ENCODE data around the gene ATG5.
A peak's percentile ranks its signal among the peaks of the same experiment; 100 is the strongest.

Gene ATG5

DNA sequence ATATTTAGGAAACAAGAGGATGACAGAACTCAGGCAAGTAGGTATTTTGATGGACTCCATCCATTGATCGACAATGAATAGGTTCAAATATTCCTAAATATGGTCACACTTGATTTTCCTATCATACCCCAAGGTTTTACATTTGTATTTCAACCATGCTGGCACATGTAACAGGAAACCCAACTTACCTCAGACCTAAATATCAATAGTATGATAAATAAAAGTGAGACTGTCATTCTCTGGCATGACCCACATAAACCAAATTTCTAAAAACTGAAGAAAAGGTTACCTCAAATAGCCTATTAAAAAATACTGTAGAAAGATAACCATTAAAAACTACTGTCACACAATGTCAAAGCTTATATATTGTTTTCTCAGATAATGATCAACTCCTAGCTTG is 142.1 kb downstream of the ATG5 start:
- DNase-seq = no peak

DNA sequence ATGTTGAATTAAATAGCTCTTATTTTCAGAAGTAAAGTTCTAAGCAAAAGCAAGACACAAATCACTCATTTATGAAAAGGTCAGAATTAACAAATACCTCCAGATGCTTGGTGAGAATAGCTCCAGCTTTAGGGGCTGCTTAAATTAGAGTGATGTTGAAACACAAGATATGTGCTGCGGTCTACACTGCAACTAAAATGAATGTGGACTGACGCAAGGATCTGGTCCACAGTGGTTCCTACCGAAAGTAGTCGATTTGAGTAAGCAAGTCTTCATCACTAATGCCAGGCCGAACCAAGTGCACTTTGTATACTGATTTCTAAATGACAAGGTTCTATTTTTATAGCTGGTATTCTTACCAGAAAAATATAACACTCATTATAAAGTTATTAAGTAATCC is 143.1 kb downstream of the ATG5 start:
- DNase-seq = no peak

DNA sequence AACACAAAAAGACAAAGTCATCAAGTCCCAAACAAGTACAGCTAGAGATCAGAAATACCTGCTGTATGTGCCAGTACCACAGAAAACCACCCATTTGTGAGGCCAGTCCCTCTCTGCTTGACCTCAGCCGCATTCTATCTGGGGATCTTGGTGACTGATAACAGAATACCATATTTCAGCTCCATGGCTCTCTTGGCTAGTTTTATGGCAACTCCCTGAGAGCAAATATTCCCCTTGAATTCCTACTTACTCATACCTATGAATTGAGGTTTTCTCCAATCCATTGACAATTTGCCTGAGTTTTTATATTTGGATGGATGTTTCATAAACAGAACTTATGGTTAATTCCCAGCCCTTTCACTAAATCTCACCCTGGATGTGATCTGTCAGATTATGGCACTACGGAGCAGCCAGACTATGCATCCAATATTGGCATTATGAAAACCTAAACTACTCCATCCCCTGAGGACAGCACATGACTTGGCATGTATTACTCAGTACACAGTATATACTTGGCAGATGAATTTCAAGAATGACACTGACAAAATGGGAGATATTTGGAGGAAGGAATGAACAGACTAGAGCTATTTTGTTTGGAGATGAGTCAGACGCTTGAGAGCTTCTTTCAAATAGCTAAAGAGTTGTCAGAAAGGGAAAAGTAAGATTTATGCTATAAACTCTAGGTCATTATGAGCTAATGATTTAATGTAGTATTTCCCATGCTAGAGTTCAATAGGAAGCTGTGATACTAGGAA is 143.7 kb downstream of the ATG5 start:
- no peak for DNase-seq

DNA sequence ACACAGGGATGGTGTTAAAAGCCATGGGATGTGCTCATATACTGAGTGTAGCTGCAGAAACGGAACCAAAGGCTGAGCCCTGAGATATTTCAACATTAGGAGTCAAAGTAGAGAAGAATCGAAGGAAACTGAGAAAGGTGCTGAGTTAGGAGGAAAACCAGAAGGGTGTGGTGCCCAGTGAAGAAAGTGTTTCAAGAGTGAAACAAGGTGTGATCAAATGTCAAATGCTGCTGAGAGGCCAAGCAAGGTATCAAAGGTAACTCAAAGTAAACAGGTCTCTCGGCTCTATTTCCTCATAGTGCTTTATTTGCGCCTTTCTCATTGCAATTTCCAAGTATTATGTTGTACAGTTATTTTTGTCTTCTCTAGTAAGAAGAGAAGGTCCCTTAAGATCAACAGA is 145.4 kb downstream of the ATG5 start:
- DNase-seq = no peak

DNA sequence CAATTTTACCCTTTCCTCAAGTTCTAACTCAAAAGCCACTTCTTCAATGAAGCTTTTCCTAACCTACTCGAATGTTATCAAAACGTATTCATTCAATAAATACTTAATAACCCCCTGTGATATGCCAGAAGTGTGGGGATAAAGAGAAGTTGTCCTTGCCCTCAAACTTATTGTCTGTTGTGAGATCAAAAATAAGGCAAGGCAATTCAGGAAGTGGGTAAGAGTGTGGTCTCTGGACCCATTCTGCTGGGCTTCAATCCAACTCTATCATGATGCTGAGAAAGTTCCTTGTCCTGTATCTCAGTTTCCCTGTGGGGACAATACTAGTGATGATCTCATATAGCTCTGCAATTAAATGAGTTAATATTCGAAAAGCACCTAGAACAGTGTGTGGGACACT is 146.7 kb downstream of the ATG5 start:
- no peak for DNase-seq

DNA sequence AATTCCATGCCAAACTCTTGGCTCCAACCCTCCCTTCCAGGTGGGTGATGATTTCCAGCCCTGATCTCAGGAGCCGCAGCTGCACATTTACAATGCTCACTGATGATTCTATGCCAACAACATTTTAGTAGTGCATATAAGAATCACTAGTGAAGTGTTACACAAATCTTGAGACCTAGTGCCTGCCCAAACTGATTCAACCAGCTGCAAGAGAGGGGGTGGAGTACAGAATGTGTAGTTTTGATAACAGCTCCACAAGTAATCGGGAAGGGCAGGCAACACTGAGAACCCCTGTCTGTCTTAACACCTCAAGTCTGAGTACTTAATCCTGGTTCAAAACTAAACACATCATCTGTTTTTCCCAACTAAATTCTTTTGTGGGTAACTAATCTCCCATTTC is 147.8 kb downstream of the ATG5 start:
- DNase-seq = no peak

DNA sequence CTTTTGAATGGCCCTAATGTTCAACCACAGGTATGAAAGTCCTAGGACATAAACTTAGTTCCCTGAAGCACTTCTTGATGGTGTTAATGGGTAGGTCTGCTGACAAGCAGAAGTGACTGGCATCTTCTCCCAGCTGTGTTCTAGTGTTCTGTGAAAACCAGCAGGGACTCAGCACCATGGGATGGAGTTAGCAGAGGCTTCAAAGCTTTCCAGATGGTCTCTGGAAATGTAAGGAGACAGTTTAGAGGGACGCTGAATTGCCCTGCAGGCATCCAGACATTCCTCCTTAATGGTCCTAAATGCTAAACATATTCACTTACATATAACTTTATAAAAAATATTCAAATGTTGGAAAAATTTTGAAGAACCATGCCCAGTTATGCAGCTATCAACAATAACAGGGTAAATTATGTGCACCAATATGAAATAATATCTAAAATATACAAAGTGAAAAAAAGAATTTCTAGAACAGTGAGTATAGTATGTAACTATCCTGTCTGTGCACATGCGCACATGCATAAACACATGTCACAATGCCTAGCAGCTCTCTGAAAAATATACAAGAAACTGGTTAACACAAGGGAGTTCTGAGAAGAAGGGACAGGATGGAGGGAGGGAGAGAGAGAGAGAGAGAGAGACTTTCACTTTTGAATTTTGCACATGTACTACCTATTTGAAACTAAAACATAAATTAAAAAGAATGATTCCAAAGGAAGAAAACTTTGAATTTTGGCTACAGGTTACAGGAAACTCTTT is 152.3 kb downstream of the ATG5 start:
- no peak for DNase-seq

DNA sequence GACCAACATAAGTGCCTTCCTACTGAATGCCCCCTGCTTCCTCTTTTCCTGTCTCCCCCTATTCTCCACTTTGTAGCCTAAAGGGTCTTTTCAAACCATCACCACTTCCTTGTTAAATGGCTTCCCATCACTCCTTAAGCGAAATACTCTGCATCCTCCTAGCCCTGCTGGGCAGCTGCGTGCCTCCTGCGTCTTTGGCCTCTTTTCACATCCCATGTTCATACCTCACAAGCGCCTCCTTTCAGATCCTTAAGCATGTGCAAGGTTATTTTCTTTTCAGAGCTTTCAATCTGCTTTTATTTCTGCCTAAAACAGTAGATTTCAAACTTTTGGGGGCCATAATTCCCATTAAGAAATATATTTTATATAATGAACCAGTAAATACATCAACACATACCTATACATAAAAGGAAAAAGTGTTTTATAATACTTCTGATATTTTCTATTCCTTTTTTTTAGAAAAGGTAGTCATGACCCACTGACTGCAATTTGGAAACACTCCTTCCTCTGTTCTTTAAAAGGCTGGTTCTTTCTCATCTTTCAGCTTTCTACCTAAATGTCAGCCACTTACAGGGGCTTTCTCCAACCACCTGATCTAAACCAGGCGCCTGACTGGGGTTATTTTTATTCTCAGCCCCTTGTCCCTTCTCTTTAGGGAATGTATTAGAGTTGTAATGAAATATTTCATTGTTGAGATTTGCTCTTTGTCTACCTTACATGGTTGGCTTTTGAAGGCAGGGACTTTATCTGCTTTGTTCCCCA is 155.3 kb downstream of the ATG5 start:
- DNase-seq = no peak

DNA sequence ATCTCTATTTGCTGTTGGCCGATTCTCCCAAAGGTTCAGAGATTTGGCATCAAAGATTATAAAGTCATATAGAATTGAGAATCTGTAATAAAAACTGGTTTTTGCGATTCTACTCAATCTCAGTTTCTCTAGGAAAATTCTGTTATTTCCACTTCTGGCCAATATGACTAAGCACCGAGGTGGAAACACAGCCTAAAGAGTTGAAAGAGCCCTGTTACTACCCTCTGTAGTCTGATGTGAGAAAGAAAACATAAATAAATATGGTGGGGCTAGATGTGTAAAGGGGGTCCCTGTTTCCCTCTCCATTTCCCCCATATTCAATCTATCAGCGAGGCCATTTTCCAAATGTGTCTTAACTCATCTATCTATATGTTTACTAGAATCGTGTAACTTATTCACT is 156.0 kb downstream of the ATG5 start:
- no peak for DNase-seq

DNA sequence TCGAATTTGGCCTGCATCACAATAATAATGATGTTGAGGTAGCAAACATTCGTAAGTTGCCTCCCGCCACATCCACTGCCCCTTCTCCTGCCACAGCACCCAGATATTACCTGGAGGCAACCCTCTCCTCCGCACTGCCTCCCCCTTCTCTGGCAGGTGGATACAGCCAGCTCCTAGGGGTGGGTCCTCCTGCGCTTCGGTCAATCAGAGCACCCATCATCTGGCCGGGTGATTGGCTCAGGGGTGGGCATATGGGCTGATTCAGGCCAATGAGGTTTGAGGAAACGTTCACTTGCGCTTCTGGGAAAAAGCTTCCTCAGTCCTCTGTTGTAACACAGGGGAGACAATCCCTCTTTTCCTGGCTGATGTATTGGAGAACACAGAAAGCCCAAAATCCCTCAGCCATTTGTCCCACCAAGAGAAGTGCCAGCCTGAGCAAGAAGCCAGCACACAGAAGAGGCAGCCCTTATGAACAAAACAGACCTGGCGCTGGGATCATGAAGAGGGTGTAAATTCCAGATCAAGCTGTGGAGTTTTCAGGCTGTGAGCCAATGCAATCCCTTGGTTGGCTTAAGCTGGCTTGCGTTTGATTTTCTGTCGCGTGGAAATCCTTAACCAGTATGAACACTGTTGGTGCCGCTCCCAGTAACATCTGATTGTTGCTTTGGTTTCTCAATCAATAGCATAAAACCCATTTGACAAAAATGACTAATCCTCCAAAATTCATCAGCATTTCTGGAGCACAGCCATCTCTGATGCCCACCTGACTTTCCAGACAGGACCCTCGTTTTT is 157.3 kb downstream of the ATG5 start:
- peak in 6 of 58 donors; percentile 4 to 15 (median 10) for DNase-seq

DNA sequence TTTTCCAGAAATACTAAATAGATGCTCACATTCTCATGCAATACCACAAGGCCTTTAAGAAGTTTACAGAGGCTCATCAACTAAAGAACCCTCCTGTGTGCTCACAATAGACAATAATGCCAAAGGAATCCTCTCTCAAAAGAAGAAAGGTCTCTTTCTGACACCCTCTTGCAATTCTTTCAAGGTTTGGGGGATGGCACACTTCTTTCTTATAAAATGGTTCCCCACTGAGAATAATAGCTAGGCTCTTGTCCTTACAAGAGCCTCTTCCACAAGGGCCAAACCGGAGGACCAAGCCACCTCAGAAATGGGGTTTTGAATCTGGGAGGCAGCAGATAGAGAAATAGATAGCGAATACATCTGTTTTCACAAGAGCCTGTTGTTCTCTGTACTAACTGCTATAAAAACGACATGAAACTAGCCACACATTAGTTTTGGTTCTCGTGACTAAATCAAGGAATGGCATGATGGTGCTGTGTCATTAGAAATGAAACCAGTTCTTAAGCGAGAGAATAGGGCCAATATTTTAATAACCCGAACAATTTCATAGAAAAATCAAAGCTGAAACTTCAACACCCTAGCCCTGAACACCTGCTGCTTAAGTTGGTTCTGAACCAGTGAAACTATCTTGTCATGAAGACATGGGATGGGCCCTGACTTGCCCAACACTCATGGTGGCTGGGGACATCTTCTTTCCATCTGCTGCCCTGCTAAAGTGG is 158.3 kb downstream of the ATG5 start:
- DNase-seq = no peak

DNA sequence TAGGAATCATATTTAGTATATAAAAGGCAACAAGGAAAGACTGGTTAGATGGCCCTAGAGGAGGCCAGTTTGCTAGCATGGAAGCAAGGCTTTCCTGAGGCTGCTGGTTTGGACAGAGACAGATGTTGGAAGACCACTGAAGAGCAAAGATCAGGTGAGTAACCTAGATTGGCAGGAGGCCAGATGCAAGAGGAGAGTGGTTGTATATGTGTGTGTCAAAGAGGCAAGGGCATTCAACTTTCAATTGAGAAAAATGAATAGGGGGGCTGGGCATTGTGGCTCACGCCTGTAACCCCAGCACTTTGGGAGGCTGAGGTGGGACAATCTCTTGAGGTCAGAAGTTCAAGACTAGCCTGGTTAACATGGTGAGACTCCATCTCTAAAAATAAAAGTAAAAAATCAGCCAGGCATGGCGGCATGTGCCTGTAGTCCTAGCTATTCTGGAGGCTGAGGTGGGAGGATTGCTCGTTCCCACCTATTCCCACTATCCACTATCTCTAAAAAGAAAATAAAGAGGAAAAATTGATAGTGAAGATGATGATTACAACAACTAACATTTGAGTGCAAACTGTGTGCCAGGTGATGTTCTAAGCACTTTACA is 159.6 kb downstream of the ATG5 start:
- DNase-seq = no peak

DNA sequence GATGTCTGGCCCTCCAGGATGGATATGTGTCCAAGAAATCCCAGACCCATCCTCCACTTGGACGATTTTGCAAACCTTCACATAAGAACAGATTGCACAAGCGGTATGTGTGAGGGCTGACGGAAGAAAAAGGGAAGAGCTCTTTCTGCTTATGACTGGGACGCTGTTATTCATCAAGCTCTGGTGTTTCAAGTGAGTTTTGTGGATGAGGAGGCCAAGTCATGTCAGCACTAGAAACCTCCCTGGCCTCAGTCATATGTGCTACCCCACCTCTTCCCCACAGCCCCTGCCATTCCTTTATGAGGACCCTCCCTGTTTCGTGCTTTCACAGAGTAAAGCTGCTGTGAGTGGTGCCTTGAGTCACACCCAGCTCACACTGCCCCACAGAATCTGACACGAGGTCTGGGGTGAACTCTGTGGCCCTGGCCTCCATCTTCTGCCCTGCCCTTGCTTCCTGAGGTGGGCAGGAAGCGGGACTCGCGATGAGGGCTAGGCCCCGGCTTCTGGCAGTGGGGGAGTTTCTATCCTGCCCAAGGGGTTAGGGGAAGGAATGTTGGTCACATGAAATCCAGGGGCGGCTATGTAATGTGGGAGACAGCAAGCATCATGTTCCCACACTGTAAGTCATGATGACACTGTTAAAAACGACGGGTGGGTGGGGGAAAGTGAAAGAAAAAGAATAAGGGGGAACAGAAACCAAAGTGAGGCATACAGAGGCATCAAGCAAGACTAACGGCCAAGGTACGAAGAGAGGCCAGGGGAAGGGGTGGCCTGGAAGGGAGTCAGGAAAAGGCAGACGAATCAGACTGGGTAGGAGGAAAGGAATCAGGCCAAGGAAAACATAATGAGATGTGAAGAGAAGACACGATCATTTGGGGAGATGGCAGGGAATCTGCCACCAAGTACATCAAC is 161.3 kb downstream of the ATG5 start:
- peak in 15 of 58 donors; percentile 5 to 55 (median 13) for DNase-seq

DNA sequence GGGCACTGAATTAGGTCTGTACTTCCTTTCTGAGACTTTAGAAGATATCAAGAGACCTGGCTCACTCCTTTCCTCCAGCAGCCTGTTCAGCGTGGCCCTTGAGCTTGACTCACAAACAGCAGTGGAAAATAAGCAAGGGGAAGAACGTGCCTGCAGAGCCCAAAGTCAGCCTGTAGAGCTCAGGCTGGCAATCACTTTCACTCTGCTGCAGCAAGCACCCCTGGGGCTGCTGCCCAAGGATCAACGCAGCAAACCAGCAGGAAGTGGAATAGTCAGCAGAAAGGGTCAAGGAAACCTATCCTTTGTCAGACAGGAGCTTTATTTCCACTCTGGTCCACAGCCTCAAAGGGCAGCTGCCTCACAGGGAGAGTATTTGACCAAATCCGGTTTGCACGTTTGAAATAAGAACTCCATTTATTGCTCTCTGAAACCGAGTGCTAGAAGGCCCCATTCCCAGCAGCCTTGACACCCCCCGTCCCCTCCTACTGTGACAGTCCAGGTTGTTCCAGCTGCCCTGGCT is 162.1 kb downstream of the ATG5 start:
- peak in 20 of 58 donors; percentile 2 to 59 (median 21) for DNase-seq

DNA sequence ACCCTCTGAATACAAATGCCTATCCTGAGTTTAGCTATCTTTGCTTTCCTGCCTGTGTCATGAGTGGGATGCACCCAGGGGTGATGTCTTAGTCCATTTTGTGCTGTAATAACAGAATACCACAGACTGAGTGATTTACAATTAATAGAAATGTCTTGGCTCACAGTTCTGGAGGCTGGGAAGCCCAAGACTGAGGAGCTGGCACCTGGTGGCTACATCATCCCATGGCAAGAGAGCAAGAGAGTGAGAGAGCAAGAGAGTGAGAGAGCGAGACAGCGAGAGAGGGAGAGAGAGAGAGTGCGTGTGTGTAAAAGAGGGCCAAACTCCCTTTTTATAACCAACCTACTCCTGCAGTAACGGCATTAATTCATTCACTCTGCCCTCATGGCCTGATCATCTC is 162.6 kb downstream of the ATG5 start:
- DNase-seq = no peak

DNA sequence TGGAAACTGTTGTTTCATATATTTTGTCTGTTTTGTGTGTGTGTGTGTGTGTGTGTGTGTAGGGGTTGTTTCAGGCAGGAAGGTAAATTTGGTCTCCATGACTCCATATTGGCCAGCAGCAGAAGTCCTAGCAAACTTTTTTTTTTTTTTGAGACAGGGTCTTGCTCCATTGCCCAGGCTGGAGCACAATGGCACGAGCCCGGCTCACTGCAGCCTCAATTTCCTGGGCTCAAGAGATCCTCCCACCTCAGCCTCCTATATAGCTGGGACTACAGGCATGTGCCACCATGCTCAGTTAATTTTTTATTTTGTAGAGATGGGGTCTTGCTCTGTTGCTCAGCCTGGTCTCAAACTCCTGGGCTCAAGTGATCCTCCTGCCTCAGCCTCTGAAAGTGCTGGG is 163.7 kb downstream of the ATG5 start:
- DNase-seq = no peak

DNA sequence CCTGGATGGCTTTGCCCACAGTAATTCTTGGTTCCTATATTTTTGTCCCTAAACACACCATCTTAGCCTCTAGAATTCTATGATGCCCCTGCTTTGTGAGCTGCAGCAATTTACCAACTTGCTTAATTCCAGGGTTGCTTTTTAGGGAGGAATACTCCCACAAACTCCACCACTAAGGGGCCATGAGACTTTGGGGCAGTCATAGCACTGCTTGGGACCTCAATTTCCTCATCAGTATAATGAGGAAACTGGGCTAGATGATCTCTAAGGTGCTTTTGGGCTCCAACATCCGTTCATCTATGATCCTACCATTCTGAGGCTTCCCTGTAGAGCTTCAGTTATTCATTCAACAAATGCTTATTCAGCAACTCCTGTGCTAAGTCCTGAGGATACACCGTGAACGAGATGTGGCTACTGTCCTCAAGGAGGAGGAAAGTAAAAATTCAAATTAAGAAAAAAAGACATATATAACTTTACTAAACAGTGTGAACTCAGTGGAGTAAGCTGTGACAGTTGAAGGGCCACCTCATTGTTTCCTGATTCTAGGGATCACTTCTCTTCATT is 164.2 kb downstream of the ATG5 start:
- no peak for DNase-seq

DNA sequence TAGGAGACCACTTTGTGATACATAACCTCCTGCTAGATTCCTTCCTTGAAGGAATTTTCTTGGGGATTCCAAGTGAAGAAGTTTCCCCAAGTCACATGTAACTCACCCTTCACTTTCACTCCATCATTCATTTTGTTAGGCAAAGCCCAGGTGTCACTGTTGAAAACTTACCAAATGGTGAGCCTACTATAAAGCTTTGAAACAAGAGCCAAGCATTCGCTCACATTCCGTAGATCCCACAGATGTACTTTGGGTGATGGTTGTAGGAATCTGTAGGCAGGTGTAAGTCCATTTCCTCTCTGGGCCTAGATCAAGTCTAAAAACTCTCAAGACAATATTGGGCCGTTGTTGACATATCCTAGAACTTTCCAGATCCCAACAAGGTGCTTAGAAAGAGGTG is 165.4 kb downstream of the ATG5 start:
- DNase-seq = no peak

DNA sequence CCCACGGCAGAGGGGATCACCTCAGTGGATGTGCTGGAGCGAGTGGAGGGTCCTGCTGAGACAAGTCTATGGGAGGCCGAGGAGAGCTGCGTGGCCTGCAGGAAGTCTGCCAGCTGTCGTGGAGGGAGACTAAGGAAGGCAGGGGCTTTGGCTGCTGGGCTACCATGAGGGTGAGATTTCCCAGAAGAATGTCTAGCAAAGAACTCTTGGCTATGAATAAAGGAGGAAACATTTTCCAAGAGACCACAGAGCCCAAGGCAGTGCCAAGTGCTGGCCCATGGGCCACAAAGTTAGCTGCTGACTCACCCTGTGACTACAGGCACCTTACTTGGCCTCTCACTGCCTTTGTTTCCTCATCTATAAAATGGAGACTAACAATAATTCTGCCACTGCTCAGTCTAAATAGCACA is 166.0 kb downstream of the ATG5 start:
- no peak for DNase-seq

Data from anterior cingulate cortex (tissue), 58 donors.